GM23338 (cell line): ENCODE data around the gene UBE2I. TPM values are rescaled to one million over a fixed set of nuclear protein-coding genes. Genes with fewer than 3 reads are reported as not detected.

ENCODE experiments used
- ATAC-seq: fragments of 200-7000 bp; cut with Tn5 transposase; 3 replicates; pipeline ENCODE4 v1.9.1; 2020
- DNase-seq: peaks from one replicate; pipeline ENCODE4 v3.0.0-alpha.2; 2015; ENCODE audit warnings: low spot score
- H2AFZ ChIP-seq: fragments of 200-600 bp; sonication (generic); 2 replicates; pipeline ENCODE4 v1.8.0; 2016; ENCODE audit warnings: antibody characterized with exemption, mild to moderate bottlenecking, moderate library complexity
- H3F3A ChIP-seq: fragments of 200-600 bp; sonication (generic); replicated peaks from 2 replicates; pipeline ENCODE4 v1.8.0; 2017; ENCODE audit warnings: antibody characterized with exemption, mixed run types, low read depth
- H3K27ac ChIP-seq: fragments of 200-600 bp; sonication (generic); 2 replicates; pipeline ENCODE4 v1.6.1; 2016; ENCODE audit warnings: low read depth
- H3K27me3 ChIP-seq: fragments of 200-600 bp; sonication (generic); 2 replicates; pipeline ENCODE4 v1.8.0; 2016; ENCODE audit warnings: mild to moderate bottlenecking, mixed run types, moderate library complexity; ENCODE audit not compliant: insufficient read depth
- H3K36me3 ChIP-seq: fragments of 200-600 bp; sonication (generic); 2 replicates; pipeline ENCODE4 v1.8.0; 2016; ENCODE audit warnings: mild to moderate bottlenecking; ENCODE audit not compliant: insufficient read depth
- H3K4me1 ChIP-seq: fragments of 200-600 bp; sonication (generic); 2 replicates; pipeline ENCODE4 v1.8.0; 2016; ENCODE audit warnings: mild to moderate bottlenecking, moderate library complexity; ENCODE audit not compliant: insufficient read depth
- H3K4me2 ChIP-seq: fragments of 200-600 bp; sonication (generic); 2 replicates; pipeline ENCODE4 v1.7.1; 2017; ENCODE audit warnings: mixed run types
- H3K4me3 ChIP-seq: fragments of 200-600 bp; sonication (generic); 2 replicates; pipeline ENCODE4 v1.6.1; 2016; ENCODE audit warnings: mixed run types
- H3K79me2 ChIP-seq: fragments of 200-600 bp; sonication (generic); replicated peaks from 2 replicates; pipeline ENCODE4 v1.8.0; 2017; ENCODE audit warnings: mild to moderate bottlenecking; ENCODE audit not compliant: insufficient read depth
- H3K9me2 ChIP-seq: fragments of 200-600 bp; sonication (generic); 2 replicates; pipeline ENCODE4 v1.8.0; 2017; ENCODE audit not compliant: insufficient read depth
- H4K20me1 ChIP-seq: fragments of 200-600 bp; sonication (generic); replicated peaks from 2 replicates; pipeline ENCODE4 v1.8.0; 2017; ENCODE audit warnings: mild to moderate bottlenecking; ENCODE audit not compliant: insufficient read depth
- H3K27ac Mint-ChIP-seq: 2 replicates; pipeline ENCODE4 v1.8.0; 2020; ENCODE audit warnings: inconsistent platforms, mild to moderate bottlenecking, moderate library complexity, mixed read lengths
- H3K27me3 Mint-ChIP-seq: 3 replicates; pipeline ENCODE4 v1.8.0; 2022; ENCODE audit warnings: low read depth, mild to moderate bottlenecking, moderate library complexity, mixed read lengths, inconsistent platforms; ENCODE audit not compliant: insufficient read depth, poor library complexity
- H3K36me3 Mint-ChIP-seq: 3 replicates; pipeline ENCODE4 v1.8.0; 2021; ENCODE audit warnings: low read depth, mild to moderate bottlenecking, inconsistent platforms, moderate library complexity, mixed read lengths
- H3K4me1 Mint-ChIP-seq: 3 replicates; pipeline ENCODE4 v1.8.0; 2020; ENCODE audit warnings: mild to moderate bottlenecking, inconsistent platforms, mixed read lengths
- H3K4me3 Mint-ChIP-seq: 3 replicates; pipeline ENCODE4 v1.8.0; 2021; ENCODE audit warnings: moderate library complexity, mild to moderate bottlenecking, inconsistent platforms, mixed read lengths
- H3K9me3 Mint-ChIP-seq: 3 replicates; pipeline ENCODE4 v1.8.0; 2020; ENCODE audit warnings: moderate library complexity, mild to moderate bottlenecking, inconsistent platforms, mixed read lengths
- EZH2 ChIP-seq: fragments of 200-600 bp; sonication (generic); IDR thresholded peaks from one replicate; pipeline ENCODE4 v1.8.0; 2017; ENCODE audit warnings: antibody characterized with exemption, mild to moderate bottlenecking, low read depth; ENCODE audit not compliant: unreplicated experiment
- EZH2phosphoT487 ChIP-seq: fragments of 200-600 bp; sonication (generic); IDR thresholded peaks from one replicate; pipeline ENCODE4 v1.8.1; 2018; ENCODE audit warnings: antibody characterized with exemption; ENCODE audit not compliant: unreplicated experiment
- NANOG ChIP-seq: IDR thresholded peaks from 2 replicates; pipeline ENCODE4 v1.6.1; 2016; ENCODE audit warnings: antibody characterized with exemption, borderline replicate concordance
- POLR2AphosphoS5 ChIP-seq: IDR thresholded peaks from 2 replicates; pipeline ENCODE4 v1.6.1; 2016; ENCODE audit warnings: antibody characterized with exemption, low read depth
- STAT1 ChIP-seq: IDR thresholded peaks from one replicate; pipeline ENCODE4 v1.6.1; 2016; ENCODE audit warnings: antibody characterized with exemption; ENCODE audit not compliant: unreplicated experiment
- ZNF114 ChIP-seq: fragments of 250-450 bp; sonication (Bioruptor Pico); IDR thresholded peaks from 2 replicates; pipeline ENCODE4 v1.5.0; 2020; ENCODE audit warnings: mild to moderate bottlenecking, moderate library complexity
- ZNF331 ChIP-seq: fragments of 250-450 bp; sonication (Bioruptor Pico); IDR thresholded peaks from 2 replicates; pipeline ENCODE4 v1.5.0; 2020; ENCODE audit warnings: low read depth, mild to moderate bottlenecking, moderate library complexity
- ZNF462 ChIP-seq: fragments of 250-450 bp; sonication (Bioruptor Pico); IDR thresholded peaks from 2 replicates; pipeline ENCODE4 v1.5.0; 2020; ENCODE audit warnings: mild to moderate bottlenecking, moderate library complexity
- polyA plus RNA-seq: library from polyadenylated mRNA; unstranded; fragments of >200 nt; fragmentation: Nextera tagmentation; extraction: Ambion mirVana; gene quantifications from 2 replicates; pipeline ENCODE4 v1.2.1, GENCODE V29; 2016
- total RNA-seq: library from RNA; depleted of rRNA; stranded (reverse); fragments of >200 nt; shearing (Covaris generic); gene quantifications from 2 replicates; pipeline ENCODE4 v1.2.3, GENCODE V29; 2014
- TF ChIP-seq, protein P1 (sequence below): IDR thresholded peaks from one replicate; pipeline ENCODE4 v1.6.1; 2018; ENCODE audit warnings: antibody characterized with exemption; ENCODE audit not compliant: unreplicated experiment
- TF ChIP-seq, protein P2 (sequence below): IDR thresholded peaks from 2 replicates; pipeline ENCODE4 v1.6.1; 2016; ENCODE audit warnings: antibody characterized with exemption

Gene UBE2I
- total and polyA plus RNA-seq, 2 experiments from 2014 or later: 116 to 220 TPM

- TF ChIP-seq, protein P1, sequence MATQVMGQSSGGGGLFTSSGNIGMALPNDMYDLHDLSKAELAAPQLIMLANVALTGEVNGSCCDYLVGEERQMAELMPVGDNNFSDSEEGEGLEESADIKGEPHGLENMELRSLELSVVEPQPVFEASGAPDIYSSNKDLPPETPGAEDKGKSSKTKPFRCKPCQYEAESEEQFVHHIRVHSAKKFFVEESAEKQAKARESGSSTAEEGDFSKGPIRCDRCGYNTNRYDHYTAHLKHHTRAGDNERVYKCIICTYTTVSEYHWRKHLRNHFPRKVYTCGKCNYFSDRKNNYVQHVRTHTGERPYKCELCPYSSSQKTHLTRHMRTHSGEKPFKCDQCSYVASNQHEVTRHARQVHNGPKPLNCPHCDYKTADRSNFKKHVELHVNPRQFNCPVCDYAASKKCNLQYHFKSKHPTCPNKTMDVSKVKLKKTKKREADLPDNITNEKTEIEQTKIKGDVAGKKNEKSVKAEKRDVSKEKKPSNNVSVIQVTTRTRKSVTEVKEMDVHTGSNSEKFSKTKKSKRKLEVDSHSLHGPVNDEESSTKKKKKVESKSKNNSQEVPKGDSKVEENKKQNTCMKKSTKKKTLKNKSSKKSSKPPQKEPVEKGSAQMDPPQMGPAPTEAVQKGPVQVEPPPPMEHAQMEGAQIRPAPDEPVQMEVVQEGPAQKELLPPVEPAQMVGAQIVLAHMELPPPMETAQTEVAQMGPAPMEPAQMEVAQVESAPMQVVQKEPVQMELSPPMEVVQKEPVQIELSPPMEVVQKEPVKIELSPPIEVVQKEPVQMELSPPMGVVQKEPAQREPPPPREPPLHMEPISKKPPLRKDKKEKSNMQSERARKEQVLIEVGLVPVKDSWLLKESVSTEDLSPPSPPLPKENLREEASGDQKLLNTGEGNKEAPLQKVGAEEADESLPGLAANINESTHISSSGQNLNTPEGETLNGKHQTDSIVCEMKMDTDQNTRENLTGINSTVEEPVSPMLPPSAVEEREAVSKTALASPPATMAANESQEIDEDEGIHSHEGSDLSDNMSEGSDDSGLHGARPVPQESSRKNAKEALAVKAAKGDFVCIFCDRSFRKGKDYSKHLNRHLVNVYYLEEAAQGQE: no peak
- no peak for TF ChIP-seq EZH2
- TF ChIP-seq ZNF114 (CRISPR knock-in tag): no peak
- no peak for TF ChIP-seq POLR2AphosphoS5
- no peak for TF ChIP-seq STAT1
Observed at GRCh38 chr16:1259760-1260068, 49.7 kb upstream of the UBE2I start (continued).

DNA sequence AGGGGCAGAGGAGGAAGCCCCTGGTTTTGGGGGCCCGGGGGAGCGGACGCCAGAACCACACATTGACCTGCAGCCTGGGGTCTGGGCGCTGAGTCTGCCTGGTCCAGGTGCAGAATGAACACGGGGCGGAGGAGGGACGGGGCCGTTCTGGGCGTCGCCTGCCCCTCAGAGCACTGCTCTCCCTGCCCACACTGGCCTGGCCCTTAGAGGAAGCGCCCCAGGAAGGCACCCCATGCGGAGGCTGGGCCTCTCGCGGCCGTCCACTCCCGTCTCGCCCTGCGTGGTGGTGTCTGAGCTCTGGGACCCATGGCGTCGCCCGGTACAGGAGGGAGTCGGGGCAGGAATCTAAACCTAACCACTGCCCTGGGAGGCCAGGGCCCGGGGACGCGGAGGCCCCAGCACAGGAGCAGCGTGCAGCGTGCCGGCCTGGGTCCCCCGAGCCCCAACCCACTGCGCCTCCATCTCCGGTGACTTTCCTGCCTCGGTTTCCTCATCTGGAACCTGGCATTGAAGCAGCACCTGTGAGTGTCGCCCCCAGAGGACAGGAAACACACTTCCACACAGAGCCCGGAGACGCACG lies 49.2 kb upstream of the UBE2I start:
- Mint-ChIP-seq H3K9me3 (peaks cover 10% of the 10 kb centered on the region), H3K4me3 (no peak overlapping the region), H3K4me1 (peaks cover 11% of the 10 kb centered on the region), H3K36me3 (no peaks in the 10 kb centered on the region), H3K27me3 (peaks cover 30% of the 10 kb centered on the region), H3K27ac (no peak overlapping the region)
- H3K4me1 ChIP-seq: no peaks in the 10 kb centered on the region
- DNase-seq (no peak), ATAC-seq (no peak)
- 0 out of 2 replicates have a peak, but pooled peaks cover 2% of the 10 kb centered on the region for H4K20me1 ChIP-seq
- H3K27ac ChIP-seq: no peak overlapping the region
- no peaks in the 10 kb centered on the region for H3K79me2 ChIP-seq
- no peak overlapping the region for H3K4me3 ChIP-seq
- H3K4me2 ChIP-seq: no peak overlapping the region
- H3F3A ChIP-seq: no peaks in the 10 kb centered on the region
- H3K36me3 ChIP-seq: no peaks in the 10 kb centered on the region
- H3K9me2 ChIP-seq: no peaks in the 10 kb centered on the region
- no peak overlapping the region for H2AFZ ChIP-seq
- no peaks in the 10 kb centered on the region for H3K27me3 ChIP-seq
- TF ChIP-seq, protein P2, sequence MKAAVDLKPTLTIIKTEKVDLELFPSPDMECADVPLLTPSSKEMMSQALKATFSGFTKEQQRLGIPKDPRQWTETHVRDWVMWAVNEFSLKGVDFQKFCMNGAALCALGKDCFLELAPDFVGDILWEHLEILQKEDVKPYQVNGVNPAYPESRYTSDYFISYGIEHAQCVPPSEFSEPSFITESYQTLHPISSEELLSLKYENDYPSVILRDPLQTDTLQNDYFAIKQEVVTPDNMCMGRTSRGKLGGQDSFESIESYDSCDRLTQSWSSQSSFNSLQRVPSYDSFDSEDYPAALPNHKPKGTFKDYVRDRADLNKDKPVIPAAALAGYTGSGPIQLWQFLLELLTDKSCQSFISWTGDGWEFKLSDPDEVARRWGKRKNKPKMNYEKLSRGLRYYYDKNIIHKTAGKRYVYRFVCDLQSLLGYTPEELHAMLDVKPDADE: no peak
- TF ChIP-seq POLR2AphosphoS5 (no peak), EZH2phosphoT487 (no peak), STAT1 (no peak), ZNF331 (CRISPR knock-in tag) (no peak), ZNF114 (CRISPR knock-in tag) (no peak), NANOG (no peak), ZNF462 (CRISPR knock-in tag) (no peak)
- TF ChIP-seq, protein P1: no peak
